Activated CD8-positive, alpha-beta T cell treated with anti-CD3 and anti-CD28 coated beads, Interleukin-2, amount 10 ng/mL, durations not matched to agents 7 days and 5 days (primary cell): ENCODE results near the gene PHLDB3. TPM values are rescaled to one million over a fixed set of nuclear protein-coding genes. Genes with fewer than 3 reads are reported as not detected.

Experiments used
- ATAC-seq: fragments of 150-1000 bp; cut with Tn5 transposase; one replicate; pipeline ENCODE4 v1.10.0; 2021; ENCODE audit warnings: moderate library complexity
- CTCF ChIA-PET: fragments of 350-600 bp; sonication (Branson Sonifier 250); formaldehyde crosslinking; loops from one replicate; lab custom pipeline; 2021; ENCODE audit warnings: antibody characterized with exemption; lab: Charles Lee
- POLR2A ChIA-PET: fragments of 350-600 bp; sonication (Branson Sonifier 250); formaldehyde crosslinking; loops from one replicate; lab custom pipeline; 2021; ENCODE audit warnings: antibody characterized with exemption; lab: Charles Lee
- DNase-seq: peaks from one replicate; pipeline ENCODE4 v3.0.0-alpha.2; 2020
- H3K27ac Mint-ChIP-seq: one replicate; pipeline ENCODE4 v1.8.0; 2021; ENCODE audit warnings: mild to moderate bottlenecking, mixed read lengths
- H3K27me3 Mint-ChIP-seq: one replicate; pipeline ENCODE4 v1.8.0; 2021; ENCODE audit warnings: low read depth, mixed read lengths
- H3K36me3 Mint-ChIP-seq: one replicate; pipeline ENCODE4 v1.8.0; 2021; ENCODE audit warnings: low read depth, mixed read lengths
- H3K4me1 Mint-ChIP-seq: one replicate; pipeline ENCODE4 v1.8.0; 2021; ENCODE audit warnings: low read depth, mixed read lengths
- H3K4me3 Mint-ChIP-seq: one replicate; pipeline ENCODE4 v1.8.0; 2021; ENCODE audit warnings: mild to moderate bottlenecking, mixed read lengths
- H3K9me3 Mint-ChIP-seq: one replicate; pipeline ENCODE4 v1.8.0; 2022; ENCODE audit warnings: mixed read lengths; ENCODE audit not compliant: insufficient read depth
- total RNA-seq, 2 experiments: library from RNA; stranded (reverse); gene quantifications; one replicate each; pipeline ENCODE4 v1.2.3, GENCODE V29; 2021

The PHLDB3 gene
- total RNA-seq, 2 experiments from 2014 or later: 14.9 to 15.5 TPM

DNA sequence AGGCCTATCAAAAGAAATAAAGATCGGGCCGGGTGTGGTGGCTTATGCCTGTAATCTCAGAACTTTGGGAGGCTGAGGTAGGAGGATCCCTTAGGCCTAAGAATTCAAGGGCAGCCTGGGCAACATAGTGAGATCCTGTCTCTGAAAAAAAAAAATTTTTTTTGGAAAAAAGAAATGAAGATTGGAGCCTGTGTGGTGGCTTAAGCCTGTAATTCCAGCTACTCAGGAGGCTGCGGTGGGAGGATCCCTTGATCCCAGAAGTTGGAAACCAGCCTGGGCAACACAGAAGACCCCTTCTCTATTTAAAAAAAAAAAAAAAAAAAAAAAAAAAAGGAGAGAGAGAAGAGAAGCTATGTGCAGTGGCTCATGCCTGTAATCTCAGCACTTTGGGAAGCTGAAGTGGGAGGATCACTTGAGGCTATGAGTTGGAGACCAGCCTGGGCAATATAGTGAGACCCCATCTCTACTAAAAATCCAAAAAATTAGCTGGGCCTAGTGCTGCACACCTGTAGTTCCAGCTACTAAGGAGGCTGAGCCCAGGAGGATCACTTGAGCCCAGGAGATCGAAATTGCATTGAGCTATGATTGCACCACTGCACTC, 24.5 kb downstream of the PHLDB3 start:
- Mint-ChIP-seq H3K27me3 (no peaks in the 10 kb centered on the region), H3K4me1 (peaks cover 9% of the 10 kb centered on the region), H3K4me3 (no peak overlapping the region), H3K36me3 (peaks cover 6% of the 10 kb centered on the region), H3K9me3 (no peaks in the 10 kb centered on the region), H3K27ac (no peak overlapping the region)
- ATAC-seq: no peak
- POLR2A ChIA-PET: interaction anchor here (1.2 kb wide), 1 partner anchor 17 kb away, joined by 3 read pairs; no protein-coding TSS in a partner anchor
- CTCF ChIA-PET: interaction anchor here (0.5 to 1.7 kb wide), 4 partner anchors 33 to 55 kb away, joined by 3 to 8 read pairs (median 4); no protein-coding TSS in a partner anchor
- no peak for DNase-seq

DNA sequence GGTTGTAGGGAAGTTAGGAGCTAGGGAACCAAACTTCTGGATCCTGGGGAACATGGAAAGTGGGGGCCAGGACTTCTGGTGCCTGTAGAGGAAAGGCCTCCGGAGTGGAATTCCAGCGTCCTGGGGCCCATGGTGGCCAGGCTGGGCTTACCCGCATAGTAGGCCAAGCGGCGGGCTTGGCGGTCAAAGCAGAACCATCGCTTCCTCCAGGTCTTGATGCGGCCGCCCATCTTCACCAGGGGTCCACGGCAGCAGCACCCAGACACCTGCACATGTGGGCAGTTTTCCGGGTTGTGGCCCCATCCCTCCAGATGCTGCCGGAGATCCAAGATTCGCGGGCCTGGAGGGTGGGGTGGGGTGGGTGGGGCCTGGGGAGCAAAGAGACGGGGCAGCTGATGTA, 25.3 kb downstream of the PHLDB3 start:
- DNase-seq: no peak
- Mint-ChIP-seq H3K27me3 (no peaks in the 10 kb centered on the region), H3K9me3 (no peaks in the 10 kb centered on the region), H3K27ac (no peak overlapping the region), H3K4me3 (no peak overlapping the region), H3K36me3 (peaks cover 6% of the 10 kb centered on the region), H3K4me1 (peaks cover 14% of the 10 kb centered on the region)
- ChIA-PET POLR2A (no interaction called here), CTCF (interaction anchor here (0.8 to 1.7 kb wide), 3 partner anchors 32 to 40 kb away, joined by 3 to 8 read pairs (median 6); no protein-coding TSS in a partner anchor)
- ATAC-seq: no peak

DNA sequence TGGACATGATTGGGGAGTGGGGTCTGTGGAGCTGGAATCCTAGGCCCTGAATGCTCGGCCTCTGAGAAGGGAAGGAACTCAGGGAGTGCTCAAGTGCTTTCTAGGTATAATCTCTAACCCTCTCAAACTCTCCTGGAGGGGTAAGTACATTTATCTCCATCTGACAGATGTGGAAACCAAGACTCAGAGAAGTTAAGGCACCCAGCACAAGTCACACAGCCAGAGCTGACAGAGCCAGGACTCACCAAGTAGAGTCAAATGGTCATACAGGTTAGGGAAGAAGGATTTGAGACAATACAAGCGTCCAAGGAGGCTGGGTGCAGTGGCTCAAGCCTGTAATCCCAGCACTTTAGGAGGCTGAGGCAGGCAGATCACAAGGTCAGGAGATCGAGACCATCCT, 26.2 kb downstream of the PHLDB3 start:
- DNase-seq (no peak), ATAC-seq (no peak)
- peaks cover 14% of the 10 kb centered on the region for H3K4me1 Mint-ChIP-seq
- peaks cover 6% of the 10 kb centered on the region for H3K36me3 Mint-ChIP-seq
- ChIA-PET CTCF (interaction anchor here (0.8 kb wide), 1 partner anchor 31 kb away, joined by 3 read pairs; no protein-coding TSS in a partner anchor), POLR2A (interaction anchor here (0.7 kb wide), 1 partner anchor 28 kb away, joined by 3 read pairs; no protein-coding TSS in a partner anchor)
- H3K4me3 Mint-ChIP-seq: no peak overlapping the region
- H3K27ac Mint-ChIP-seq: no peak overlapping the region
- no peaks in the 10 kb centered on the region for H3K9me3 Mint-ChIP-seq
- no peaks in the 10 kb centered on the region for H3K27me3 Mint-ChIP-seq

DNA sequence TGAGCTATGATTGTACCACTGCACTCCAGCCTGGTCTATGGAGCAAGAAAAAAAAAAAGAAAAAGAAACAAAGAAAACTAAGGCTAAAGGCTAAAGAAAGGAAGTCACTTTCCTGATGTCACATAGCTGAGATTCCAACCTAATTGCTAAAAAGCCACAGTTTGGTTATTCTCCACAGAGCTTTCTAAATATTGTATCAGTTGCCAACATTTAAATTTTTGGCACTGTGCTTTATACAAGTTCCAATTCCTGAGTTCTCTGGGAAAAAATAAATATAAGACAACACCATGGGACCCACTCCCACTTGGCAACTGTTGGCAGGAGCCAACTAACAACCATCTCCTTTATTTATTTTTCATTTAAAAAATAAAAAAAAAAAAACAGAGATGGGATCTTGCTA, 27.9 kb downstream of the PHLDB3 start:
- Mint-ChIP-seq H3K4me3 (no peak overlapping the region), H3K27me3 (no peaks in the 10 kb centered on the region), H3K9me3 (no peaks in the 10 kb centered on the region), H3K4me1 (peaks cover 14% of the 10 kb centered on the region), H3K36me3 (peaks cover 6% of the 10 kb centered on the region), H3K27ac (no peak overlapping the region)
- ChIA-PET POLR2A (no interaction called here), CTCF (interaction anchor here (0.7 to 1.0 kb wide), 2 partner anchors 28 to 30 kb away, joined by 3 to 4 read pairs; partner anchors contain the start of gene PHLDB3)
- ATAC-seq: no peak
- DNase-seq: no peak

DNA sequence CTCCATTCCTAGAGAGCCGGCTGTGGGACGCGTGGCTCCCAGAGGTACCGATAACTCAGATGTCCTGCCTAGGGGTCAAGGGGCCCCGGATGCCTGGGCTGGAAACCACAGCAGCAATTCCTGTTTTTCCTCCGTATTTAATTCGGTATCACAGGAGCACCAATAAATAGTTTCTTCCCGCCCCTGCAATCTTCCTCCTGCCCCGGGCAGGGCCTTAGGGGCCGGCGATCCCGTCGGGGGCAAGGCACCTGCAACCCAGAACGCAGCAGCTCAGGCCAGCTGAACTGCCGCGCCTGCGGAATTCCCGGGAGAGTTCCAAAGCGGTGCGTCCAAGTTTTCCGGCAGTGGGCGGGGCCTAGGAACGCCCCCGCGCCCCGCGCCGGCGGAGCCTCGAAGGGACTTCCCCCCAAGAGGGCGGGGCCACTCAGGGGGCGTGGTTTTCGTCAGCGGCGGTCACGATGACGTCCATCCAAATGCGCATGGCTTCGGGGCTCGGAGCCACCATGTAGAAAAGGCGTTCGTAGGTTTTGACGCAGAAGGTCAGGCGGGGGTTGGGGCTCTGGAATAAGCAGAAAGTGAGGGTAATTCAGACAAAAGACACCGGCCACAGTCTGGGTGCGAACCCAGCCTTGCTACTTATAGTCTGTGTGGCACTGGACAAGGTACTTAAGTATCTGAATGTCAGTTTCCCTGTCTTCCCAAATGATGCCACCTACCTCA, 29.4 kb downstream of the PHLDB3 start:
- H3K27ac Mint-ChIP-seq: peak overlapping the region; percentile 82
- DNase-seq (peak; percentile 93), ATAC-seq (peak; percentile 91)
- peaks cover 6% of the 10 kb centered on the region for H3K36me3 Mint-ChIP-seq
- H3K9me3 Mint-ChIP-seq: no peaks in the 10 kb centered on the region
- ChIA-PET POLR2A (interaction anchor here (1.5 to 2.4 kb wide), 2 partner anchors 12 to 29 kb away, joined by 7 to 9 read pairs; partner anchors contain the start of gene PHLDB3), CTCF (interaction anchor here (0.9 to 2.9 kb wide), 4 partner anchors 11 to 44 kb away, joined by 3 to 10 read pairs (median 4); no protein-coding TSS in a partner anchor)
- H3K27me3 Mint-ChIP-seq: no peaks in the 10 kb centered on the region
- peak overlapping the region; percentile 72 for H3K4me3 Mint-ChIP-seq
- H3K4me1 Mint-ChIP-seq: peaks cover 15% of the 10 kb centered on the region

DNA sequence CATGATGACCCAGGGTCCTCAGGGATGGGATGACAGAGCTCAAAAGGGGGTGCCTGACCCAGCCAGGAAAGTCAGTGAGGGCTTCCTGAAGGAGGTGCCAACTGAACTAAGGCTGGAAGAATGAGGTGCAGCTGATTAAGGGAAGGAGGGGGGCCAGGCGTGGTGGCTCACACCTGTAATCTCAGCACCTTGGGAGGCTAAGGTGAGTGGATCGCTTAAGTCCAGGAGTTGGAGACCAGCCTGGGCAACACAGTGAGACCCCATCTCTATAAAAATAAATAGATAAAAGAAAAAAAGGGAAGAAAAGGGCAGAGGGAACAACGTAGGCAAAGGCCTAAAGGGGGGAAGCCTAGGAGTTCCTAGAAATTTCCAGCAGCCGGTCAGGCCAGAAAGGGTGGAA, 30.1 kb downstream of the PHLDB3 start:
- DNase-seq: no peak
- Mint-ChIP-seq H3K27ac (no peak overlapping the region), H3K9me3 (no peaks in the 10 kb centered on the region), H3K36me3 (peaks cover 6% of the 10 kb centered on the region), H3K4me1 (peaks cover 21% of the 10 kb centered on the region), H3K4me3 (no peak overlapping the region), H3K27me3 (no peaks in the 10 kb centered on the region)
- CTCF ChIA-PET: interaction anchor here (0.9 to 2.9 kb wide), 4 partner anchors 11 to 45 kb away, joined by 3 to 10 read pairs (median 4); no protein-coding TSS in a partner anchor
- POLR2A ChIA-PET: interaction anchor here (0.5 to 2.4 kb wide), 4 partner anchors 11 to 1995 kb away, joined by 4 to 9 read pairs (median 6); partner anchors contain the start of gene PHLDB3
- ATAC-seq: no peak

DNA sequence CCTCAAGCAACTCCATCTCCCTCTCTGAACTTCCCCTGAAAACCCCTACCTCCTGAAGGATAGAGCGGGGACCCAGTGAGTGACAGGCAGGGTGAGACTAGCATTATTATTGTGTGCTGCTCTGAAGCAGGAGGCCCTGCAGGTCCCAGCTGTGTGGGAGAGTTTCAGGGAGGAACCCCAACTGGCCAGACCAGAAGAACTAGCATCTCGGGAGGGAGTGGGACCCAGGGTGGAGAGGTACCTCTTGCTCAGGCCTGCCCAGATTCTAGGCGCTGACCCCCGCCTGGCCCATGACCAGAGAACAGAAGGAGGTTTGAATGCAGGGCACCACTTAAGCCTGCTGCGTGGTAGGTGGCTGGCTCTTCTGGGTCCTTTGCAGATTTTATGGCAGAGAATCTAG, 33.5 kb downstream of the PHLDB3 start:
- H3K4me1 Mint-ChIP-seq: peaks cover 47% of the 10 kb centered on the region
- ChIA-PET CTCF (no interaction called here), POLR2A (no interaction called here)
- ATAC-seq: no peak
- DNase-seq: no peak
- H3K27me3 Mint-ChIP-seq: no peaks in the 10 kb centered on the region
- H3K36me3 Mint-ChIP-seq: peaks cover 4% of the 10 kb centered on the region
- H3K4me3 Mint-ChIP-seq: no peak overlapping the region
- H3K9me3 Mint-ChIP-seq: no peaks in the 10 kb centered on the region
- H3K27ac Mint-ChIP-seq: no peak overlapping the region

DNA sequence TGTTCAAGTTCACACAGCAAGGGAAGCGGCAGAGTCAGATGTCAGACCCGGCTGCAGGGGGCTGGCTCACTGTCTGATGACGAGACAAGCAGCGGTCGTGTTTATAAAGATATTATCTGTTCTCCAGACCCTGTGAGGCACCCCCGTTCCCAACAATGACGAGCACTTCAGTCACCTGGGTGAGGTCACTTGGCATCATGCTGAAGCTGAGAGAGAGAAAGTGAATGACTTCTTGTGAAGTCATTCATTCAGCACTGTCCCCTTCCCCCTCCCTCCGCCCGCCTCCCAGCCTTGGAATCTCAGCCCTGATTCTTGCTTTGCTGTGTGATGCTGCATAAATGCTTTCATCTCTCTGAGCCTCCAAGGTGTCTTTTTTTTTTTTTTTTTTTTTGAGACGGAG, 34.3 kb downstream of the PHLDB3 start:
- ChIA-PET POLR2A (no interaction called here), CTCF (no interaction called here)
- Mint-ChIP-seq H3K4me3 (no peak overlapping the region), H3K9me3 (no peaks in the 10 kb centered on the region), H3K36me3 (peaks cover under 1% of the 10 kb centered on the region), H3K27me3 (no peaks in the 10 kb centered on the region), H3K27ac (no peak overlapping the region), H3K4me1 (peaks cover 46% of the 10 kb centered on the region)
- ATAC-seq (peak; percentile 17), DNase-seq (no peak)

DNA sequence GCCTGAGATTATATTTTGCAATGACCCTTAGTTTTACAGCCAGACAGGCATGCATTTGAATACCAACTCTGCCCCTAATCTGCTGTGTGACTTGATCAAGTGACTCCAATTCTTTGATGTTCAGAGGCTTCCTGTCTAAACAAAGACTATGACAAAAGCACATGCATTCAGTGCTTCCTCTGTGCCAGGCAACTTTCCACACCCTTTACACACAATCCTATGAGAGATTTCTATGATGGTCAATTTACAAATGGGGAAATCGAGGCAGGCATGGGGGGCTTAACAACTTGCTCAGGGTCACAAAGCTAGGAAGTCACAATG, 35.4 kb downstream of the PHLDB3 start:
- H3K4me1 Mint-ChIP-seq: peaks cover 46% of the 10 kb centered on the region

DNA sequence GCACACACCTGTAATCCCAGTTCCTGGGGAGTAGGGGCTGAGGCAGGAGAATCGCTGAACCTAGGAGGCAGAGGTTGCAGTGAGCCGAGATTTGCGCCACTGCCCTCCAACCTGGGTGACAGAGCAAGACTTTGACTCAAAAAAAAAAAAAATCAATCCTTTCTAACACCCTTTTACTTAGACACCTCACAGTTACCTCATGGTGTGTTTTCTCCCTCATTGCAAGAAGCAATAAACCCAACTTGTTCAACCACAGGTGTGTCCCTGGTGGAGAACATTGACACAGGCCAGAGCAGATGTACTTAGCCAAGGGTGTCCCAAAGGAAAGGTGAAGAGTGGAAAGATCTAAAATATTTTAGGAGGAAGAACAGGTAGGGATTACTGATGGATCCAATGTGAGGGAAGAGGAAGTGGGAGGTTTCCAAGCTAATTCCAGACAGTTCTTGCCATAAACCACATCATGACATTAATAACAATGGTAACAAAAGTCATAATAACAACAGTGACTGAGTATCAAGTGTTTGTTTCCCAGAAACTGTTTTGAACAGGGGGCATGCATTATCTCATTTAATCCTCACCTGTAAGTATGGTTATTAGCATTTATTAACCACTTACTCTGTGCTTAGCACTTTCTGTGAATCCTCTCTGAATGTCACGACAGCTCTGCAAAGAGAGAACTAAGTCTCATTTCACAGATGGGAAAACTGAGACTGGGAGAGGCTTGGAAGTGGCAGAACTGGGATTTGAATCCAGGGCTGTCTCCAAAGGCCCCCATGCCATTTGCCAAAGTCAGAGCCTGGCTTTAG, 36.0 kb downstream of the PHLDB3 start:
- H3K27me3 Mint-ChIP-seq: no peaks in the 10 kb centered on the region
- H3K4me3 Mint-ChIP-seq: no peak overlapping the region
- POLR2A ChIA-PET: interaction anchor here (0.8 to 1.2 kb wide), 2 partner anchors 35 to 65 kb away, joined by 3 read pairs; partner anchors contain the start of gene ZNF575
- DNase-seq (no peak), ATAC-seq (no peak)
- no peaks in the 10 kb centered on the region for H3K9me3 Mint-ChIP-seq
- peak overlapping the region; percentile 73 for H3K27ac Mint-ChIP-seq
- peaks cover 50% of the 10 kb centered on the region for H3K4me1 Mint-ChIP-seq
- CTCF ChIA-PET: interaction anchor here (1.0 to 2.6 kb wide), 3 partner anchors 21 to 51 kb away, joined by 3 to 12 read pairs (median 5); no protein-coding TSS in a partner anchor
- H3K36me3 Mint-ChIP-seq: no peaks in the 10 kb centered on the region

More for the DNA sequence above, 35.4 kb downstream of the PHLDB3 start:
- ChIA-PET CTCF (interaction anchor here (1.0 to 2.6 kb wide), 2 partner anchors 22 to 51 kb away, joined by 5 to 12 read pairs; no protein-coding TSS in a partner anchor), POLR2A (interaction anchor here (1.2 kb wide), 1 partner anchor 35 kb away, joined by 3 read pairs; no protein-coding TSS in a partner anchor)
- H3K27me3 Mint-ChIP-seq: no peaks in the 10 kb centered on the region
- peak; percentile 67 for ATAC-seq
- peak overlapping the region; percentile 73 for H3K27ac Mint-ChIP-seq
- peak; percentile 41 for DNase-seq
- H3K36me3 Mint-ChIP-seq: no peaks in the 10 kb centered on the region
- H3K9me3 Mint-ChIP-seq: no peaks in the 10 kb centered on the region
- H3K4me3 Mint-ChIP-seq: no peak overlapping the region

DNA sequence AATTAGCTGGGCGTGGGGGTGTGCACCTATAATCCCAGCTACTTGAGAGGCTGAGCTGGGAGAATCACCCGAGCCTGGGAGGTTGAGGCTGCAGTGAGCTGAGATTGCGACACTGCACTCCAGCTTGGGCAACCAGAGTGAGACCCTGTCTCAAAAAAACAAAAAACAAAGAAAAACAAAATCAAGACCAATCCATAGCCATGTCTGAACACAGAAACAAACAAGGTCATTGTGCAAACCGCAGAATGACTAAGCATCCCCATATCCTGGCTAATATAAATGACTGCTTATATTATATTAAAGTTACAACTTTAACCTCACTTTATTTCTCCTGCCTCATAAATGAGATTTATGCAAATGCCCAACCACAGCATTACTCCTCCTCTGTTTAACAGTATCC, 36.8 kb downstream of the PHLDB3 start:
- Mint-ChIP-seq H3K9me3 (no peaks in the 10 kb centered on the region), H3K27ac (peak overlapping the region; percentile 2), H3K36me3 (no peaks in the 10 kb centered on the region), H3K4me1 (peaks cover 54% of the 10 kb centered on the region), H3K27me3 (no peaks in the 10 kb centered on the region), H3K4me3 (no peak overlapping the region)
- DNase-seq (no peak), ATAC-seq (no peak)
- ChIA-PET POLR2A (interaction anchor here (0.8 kb wide), 1 partner anchor 66 kb away, joined by 3 read pairs; the partner anchor contains the start of gene ZNF575), CTCF (interaction anchor here (1.0 to 2.6 kb wide), 4 partner anchors 20 to 52 kb away, joined by 3 to 12 read pairs (median 4); no protein-coding TSS in a partner anchor)
